ENCODE results near the gene CCDC8. TPM values are rescaled to one million over a fixed set of nuclear protein-coding genes. Genes with fewer than 3 reads are reported as not detected.
A peak's percentile ranks its signal among the peaks of the same experiment; 100 is the strongest.
"Not testable (repeated sequence)": the region's sequence is repeated elsewhere in the genome, so short reads cannot be mapped to it uniquely, and the experiment has no call there.

The CCDC8 gene
- polyA plus RNA-seq, 1 donor: 63.1 TPM

GRCh38 chr19:46383171-46383815, 30.1 kb downstream of the CCDC8 start:
- no peak for DNase-seq (ENCODE audit: low read depth)

DNA sequence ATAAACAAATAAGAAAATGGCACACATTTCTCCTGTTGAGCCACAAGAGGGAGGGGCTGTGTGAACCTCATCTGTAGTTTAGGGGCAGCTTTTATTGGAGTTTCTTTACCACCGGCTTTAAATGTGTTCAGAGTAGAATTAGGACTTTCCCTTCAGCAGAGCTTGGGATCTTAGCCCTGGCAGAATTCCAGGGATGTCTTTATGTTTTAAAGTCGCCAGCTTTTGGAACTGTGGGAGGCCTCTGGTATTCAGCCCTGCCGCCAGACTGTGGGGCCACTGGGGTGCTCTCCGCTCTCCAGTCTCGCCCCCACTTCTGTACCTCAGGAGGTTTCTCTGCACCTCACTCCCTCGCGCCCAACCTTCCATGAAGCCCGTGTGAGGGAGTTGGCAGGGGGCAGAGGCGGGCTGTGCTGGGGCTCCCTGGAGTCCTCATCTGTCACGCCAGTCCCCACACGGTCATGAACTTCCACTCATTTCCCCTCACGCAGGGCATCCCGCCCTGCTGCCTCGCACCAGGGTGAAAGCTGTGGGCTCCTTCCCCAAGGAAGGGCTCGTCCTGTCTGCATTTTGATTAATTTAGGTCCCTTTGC, 31.5 kb downstream of the CCDC8 start:
- DNase-seq (ENCODE audit: low read depth): no peak

DNA sequence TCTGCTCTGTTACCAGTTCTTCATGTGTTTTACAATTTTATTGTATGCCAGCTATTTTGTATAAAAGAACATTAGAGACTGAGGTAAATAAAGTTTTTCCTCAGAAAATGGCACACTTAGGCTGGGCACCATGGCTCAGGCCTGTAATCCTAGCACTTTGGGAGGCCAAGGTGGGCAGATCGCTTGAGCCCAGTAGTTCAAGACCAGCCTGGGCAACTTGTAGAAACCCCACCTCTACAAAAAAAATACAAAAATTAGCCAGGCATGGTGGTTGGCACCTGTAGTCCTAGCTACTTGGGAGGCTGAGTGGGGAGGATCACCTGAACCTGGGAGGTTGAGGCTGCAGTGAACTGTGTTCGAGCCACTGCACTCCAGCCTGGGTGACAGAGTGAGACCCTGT, 32.0 kb downstream of the CCDC8 start:
- DNase-seq (ENCODE audit: low read depth): no peak

DNA sequence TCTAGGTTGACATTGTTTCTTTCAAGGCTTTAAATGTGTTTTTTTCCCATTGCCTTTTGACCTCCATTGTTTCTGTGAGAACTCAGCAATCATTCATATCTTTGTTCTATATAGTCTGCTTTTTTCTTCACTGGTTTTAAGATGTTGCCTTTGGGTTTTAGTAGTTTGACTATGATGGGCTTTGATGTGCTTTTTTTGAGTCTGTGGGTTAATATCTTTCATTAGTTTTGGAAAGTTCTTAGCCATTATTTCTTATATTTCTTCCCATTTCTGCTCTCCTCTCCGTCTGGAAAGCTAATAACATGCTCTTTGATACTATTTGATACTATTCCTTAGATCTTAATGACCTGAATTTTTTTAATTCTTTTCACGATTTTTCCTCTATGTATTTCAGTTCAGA, 32.7 kb downstream of the CCDC8 start:
- DNase-seq (ENCODE audit: low read depth): no peak

DNA sequence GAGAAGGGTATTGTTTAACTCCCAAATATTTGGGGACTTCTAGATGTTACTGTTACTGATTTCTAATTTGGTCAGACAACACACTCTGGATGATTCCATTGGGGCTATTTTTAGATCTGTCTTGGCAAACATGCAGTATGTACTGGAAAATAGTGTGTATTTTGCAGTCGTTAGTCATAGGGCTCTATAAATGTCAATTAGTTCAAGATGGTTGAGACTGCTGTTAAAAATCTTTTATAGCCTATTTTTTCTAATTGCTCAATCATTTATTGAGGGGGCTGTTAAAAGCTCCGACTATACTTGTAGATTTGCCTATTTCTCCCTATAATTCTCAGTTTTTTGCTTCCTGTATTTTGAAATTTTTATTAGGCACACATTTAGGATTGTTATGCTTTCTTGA, 35.1 kb downstream of the CCDC8 start:
- DNase-seq (ENCODE audit: low read depth): peak; percentile 88

DNA sequence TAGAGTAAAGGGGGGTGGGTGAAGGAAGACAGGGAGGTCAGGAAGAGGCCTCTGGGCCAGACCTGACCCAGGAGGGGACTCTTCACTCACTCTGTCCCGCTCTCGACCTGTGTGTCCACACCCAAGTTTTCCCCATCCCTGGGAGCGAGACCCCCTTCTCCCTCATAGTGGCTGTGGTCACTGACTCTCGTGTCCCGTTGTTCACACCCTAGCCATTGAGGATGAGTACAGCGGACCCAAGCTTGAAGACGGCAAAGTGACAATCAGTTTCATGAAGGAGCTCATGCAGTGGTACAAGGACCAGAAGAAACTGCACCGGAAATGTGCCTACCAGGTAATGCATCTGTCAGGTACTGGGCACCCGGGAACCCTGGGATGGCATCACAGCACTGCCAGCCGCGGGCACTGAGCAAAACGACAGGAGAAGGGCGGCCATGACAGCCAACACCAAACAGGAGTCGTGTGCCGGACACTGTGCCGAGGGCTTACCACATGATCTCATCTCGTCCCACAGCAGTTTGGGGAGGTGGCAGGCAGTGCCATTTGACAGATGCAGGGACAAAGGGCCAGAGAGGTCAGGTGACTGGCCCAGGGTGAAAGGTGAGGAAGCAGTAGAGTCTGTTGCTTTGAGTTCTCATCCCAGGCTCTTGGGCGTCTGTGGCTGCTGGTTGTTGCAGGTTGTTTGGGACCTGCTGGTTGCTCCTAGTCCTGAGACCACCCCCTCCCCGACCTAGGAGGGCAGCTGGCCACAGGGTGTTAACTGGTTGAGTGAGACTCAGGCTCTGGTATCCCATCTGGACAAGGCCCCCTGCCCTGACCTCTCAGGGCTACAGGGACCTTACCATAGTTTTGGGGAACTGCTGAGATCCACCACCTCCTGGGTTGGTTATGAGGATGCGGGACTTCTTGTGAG, 36.9 kb downstream of the CCDC8 start:
- no peak for DNase-seq (ENCODE audit: low read depth)

GRCh38 chr19:46375476-46376067, 37.8 kb downstream of the CCDC8 start:
- not testable (repeated sequence) for DNase-seq (ENCODE audit: low read depth)

DNA sequence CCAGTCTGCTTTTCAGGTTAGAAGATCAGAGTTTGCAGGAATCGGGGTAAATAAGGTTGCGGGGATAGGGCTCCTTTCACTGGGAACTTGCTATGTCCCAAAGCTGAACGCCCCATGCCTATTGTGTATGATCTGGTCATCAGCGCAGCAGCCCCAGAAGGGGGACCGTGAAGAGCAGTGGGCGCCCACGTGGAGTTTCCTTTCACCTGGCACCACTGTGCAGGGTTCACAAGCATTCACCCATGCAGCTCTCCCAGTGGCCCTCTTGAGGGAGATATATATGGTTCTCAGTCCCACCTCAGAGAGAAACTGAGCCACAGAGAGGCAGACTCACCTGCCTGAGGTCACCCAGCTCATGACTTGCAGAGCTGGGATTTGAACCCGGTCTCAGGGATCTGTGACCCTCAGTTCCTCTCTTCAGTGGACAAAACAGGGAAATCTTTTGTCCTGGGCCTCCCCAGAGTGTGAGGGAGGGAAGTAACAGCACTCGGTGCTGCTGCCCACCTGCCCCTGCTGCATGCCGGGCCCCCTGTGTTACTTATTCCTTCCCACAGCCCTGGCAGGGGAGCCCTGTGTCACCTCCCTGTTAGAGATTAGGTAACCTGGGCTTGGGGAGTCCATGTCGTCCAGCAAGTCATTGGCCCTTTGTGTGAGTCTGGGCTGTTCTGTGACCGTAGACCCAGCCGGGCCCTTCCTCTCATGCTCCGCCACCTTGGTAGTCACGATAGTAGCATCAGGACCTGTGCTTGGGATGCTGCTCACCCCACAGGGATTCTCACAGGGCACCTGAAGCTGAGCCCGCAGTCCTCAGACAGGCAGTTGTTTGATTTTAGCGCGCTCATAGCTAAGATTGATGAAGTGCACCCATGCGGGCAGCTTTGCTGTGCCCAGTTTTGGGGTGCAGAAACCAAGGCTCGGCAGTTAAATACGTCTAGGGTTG, 38.6 kb downstream of the CCDC8 start:
- no peak for DNase-seq (ENCODE audit: low read depth)

DNA sequence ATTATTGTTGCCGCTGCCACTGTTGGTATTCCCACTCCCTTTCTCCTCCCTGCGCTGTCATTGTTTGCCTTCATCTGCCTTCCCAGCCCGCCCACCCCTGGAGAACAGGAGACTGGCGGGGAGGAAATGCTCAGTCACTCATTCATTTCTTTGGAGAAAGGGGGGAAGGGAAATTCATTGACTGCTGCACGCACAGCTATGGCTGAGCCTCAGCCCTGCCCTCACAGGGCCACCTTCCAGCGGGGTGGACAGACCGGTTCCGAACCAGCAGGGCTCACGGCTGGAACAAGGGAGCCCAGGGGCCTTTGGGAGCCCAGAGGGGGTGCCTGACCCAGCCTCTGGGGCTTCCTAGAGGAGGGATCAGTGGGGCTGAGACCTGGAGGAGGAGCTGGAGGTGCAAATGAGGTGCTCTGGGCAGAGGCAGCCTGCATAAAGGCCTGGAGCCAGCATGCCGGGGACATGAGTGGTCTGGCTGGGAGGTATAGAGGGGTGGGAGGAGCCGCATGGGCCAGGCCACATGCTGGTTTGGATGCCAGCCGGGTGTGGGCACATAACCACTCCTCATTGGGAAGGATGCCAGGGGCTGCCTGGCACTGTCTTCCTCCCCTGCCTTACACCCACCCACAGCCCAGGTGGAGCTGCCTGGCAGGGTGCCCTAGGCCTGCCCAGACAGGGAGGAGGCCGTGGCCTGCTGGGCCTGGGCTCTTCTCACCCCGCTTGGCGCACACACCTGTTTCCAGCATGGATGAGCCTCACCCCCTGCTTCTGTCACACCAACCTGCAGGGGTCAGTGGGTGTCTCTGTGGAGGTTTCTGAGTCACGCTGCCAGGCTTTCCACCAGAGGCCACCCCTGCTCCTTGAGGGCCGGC, 39.6 kb downstream of the CCDC8 start:
- no peak for DNase-seq (ENCODE audit: low read depth)

GRCh38 chr19:46372901-46373490, 40.4 kb downstream of the CCDC8 start:
- no peak for DNase-seq (ENCODE audit: low read depth)

DNA sequence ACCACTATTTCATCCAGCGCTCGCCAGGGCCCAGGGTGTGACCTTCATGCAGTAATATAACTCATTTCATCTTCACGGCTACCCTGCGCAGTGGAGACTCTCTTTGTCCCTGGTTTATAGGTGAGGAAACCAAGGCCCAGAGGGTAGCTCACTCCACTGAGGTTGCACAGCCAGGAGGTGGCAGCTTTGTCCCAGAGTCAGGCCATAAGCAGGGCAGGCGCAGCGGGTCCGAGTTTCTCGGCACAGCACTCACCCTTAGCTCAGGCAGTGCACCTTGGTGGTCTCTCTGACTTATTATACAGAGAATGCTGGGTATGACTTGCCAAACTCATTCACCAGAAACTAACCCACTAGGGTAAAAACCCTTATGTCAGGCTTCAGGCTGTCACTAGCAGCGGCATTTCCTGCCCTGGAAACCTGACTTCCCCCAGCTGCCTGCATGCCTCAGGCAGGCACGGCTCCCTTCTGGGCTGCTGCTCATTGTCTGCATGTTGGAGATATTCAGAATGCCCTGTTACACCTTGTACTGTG, 41.9 kb downstream of the CCDC8 start:
- no peak for DNase-seq (ENCODE audit: low read depth)

- DNase-seq (ENCODE audit: low read depth): no peak
Observed at GRCh38 chr19:46369817-46370216, 43.5 kb downstream of the CCDC8 start.

- DNase-seq (ENCODE audit: low read depth): no peak
Observed at GRCh38 chr19:46368116-46368515, 45.2 kb downstream of the CCDC8 start.

- no peak for DNase-seq (ENCODE audit: low read depth)
Observed at GRCh38 chr19:46367426-46367825, 45.9 kb downstream of the CCDC8 start.

DNA sequence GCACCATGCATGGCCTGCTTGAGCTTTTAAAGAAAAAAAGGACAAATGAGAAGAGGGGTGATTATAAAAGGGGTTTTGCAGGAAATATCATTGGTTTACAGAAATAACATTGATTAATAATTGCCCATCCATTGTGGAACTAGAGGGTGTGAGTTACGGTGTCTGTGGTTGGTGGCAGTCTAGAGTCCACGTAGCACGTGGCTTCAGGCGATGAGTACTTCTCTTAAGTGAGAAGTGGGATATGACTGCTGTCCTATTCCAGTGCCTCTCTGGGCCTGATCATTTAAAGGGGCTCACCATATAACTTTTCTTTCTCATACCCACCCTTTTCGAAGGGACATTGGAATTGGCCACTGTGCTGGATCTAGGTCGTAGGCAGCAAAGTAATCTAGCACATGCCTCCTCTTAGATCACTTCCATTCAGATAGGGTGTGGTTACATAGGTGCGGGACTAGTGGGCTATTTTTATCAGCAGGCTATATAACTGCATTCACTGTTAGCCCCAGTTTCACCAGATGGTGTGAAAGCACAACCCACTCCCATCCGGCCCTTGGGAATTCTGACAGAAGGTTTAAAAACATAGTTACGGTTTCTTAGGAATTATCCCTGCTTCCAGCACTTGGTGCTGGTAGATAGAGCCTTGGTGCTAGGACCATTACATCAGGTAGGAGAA, 46.6 kb downstream of the CCDC8 start:
- no peak for DNase-seq (ENCODE audit: low read depth)

DNA sequence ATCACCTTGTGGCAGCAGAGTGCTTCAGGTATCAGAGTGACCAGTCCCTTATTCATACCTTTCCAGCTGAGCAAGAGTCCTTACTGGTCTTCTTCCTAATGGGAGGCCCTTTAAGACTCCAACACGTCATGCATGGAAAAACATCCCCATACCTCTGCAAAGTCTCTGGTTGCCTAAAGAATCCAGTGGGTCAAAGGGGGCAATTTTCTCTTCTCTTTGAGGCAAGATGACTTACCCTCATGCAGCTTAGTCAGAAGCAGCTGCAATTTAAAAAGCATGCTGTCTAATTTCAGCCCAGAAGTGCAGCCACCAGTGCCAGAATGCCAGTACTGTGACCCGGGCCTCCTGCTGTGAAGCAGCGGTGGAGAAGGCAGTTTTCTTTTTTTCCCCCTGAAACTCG, 47.8 kb downstream of the CCDC8 start:
- DNase-seq (ENCODE audit: low read depth): no peak

- no peak for DNase-seq (ENCODE audit: low read depth)
Observed at GRCh38 chr19:46364359-46364758, 49.0 kb downstream of the CCDC8 start.

GRCh38 chr19:46361915-46362314, 51.4 kb downstream of the CCDC8 start:
- DNase-seq (ENCODE audit: low read depth): no peak

All from forelimb muscle (tissue), 1 donor.